Gastroesophageal sphincter (tissue), 4 donors: ENCODE measurements around the gene IKBKE. TPM values are rescaled to one million over a fixed set of nuclear protein-coding genes. Genes with fewer than 3 reads are reported as not detected.

Experiments
- ATAC-seq: fragments of 150-250 bp; one replicate; pipeline ENCODE4 v1.9.1; 2016; ENCODE audit warnings: mild to moderate bottlenecking, moderate library complexity
- H3K27ac ChIP-seq, 4 donors: fragments of 200-600 bp; sonication (generic) in 3 of 4; 1 replicate in 3 of 4; 2 replicates in 1 of 4; pipeline ENCODE4 v1.5.1; 2016 to 2019
- H3K27me3 ChIP-seq: fragments of 200-600 bp; sonication (generic); one replicate; pipeline ENCODE4 v1.5.1; 2019
- H3K36me3 ChIP-seq, 2 donors: fragments of 200-600 bp; sonication (generic); one replicate each; pipeline ENCODE4 v1.5.1; 2019; ENCODE audit warnings: control low read depth in 1 of 2
- H3K4me1 ChIP-seq, 3 donors: fragments of 200-600 bp; sonication (generic); 1 replicate in 2 of 3; 2 replicates in 1 of 3; pipeline ENCODE4 v1.5.1; 2016 to 2019; ENCODE audit warnings: control low read depth in 2 of 3
- H3K4me3 ChIP-seq, 2 donors: fragments of 200-600 bp; sonication (generic); one replicate each; pipeline ENCODE4 v1.5.1; 2019; ENCODE audit warnings: mild to moderate bottlenecking in 1 of 2, moderate library complexity in 1 of 2
- H3K9me3 ChIP-seq, 3 donors: fragments of 200-600 bp; sonication (generic); one replicate each; pipeline ENCODE4 v1.5.1; 2017 to 2019; ENCODE audit warnings: control low read depth in 2 of 3
- EP300 ChIP-seq: sonication (generic); formaldehyde crosslinking; IDR thresholded peaks from one replicate; pipeline ENCODE4 v1.6.1; 2017; ENCODE audit warnings: antibody characterized with exemption, mild to moderate bottlenecking
- POLR2A ChIP-seq, 2 donors: fragments of 450-650 bp; IDR thresholded peaks; one replicate each; pipeline ENCODE4 v1.6.1; 2017; ENCODE audit warnings: antibody characterized with exemption in 2 of 2, mild to moderate bottlenecking in 2 of 2, moderate library complexity in 1 of 2
- POLR2AphosphoS5 ChIP-seq: sonication (generic); formaldehyde crosslinking; IDR thresholded peaks from one replicate; pipeline ENCODE4 v1.6.1; 2017; ENCODE audit warnings: antibody characterized with exemption
- WGBS, 2 donors: methylation state at CpG; one replicate each; pipeline ENCODE4 v1.1.5; 2018; ENCODE audit warnings: low coverage in 1 of 2; 5-methylcytosine and 5-hydroxymethylcytosine counted together
- total RNA-seq, 4 donors: library from RNA; depleted of rRNA; stranded (reverse); fragments of >200 nt; gene quantifications; one replicate each; pipeline ENCODE4 v1.1.0, GENCODE V29; 2016
- TF ChIP-seq, protein P1 (sequence below), 4 experiments: fragments of 200-600 bp in 2 of 4; fragments of 450-650 bp in 2 of 4; sonication (generic) in 1 of 4; IDR thresholded peaks; one replicate each; pipeline ENCODE4 v1.5.1; 2017 to 2019; ENCODE audit warnings: antibody characterized with exemption in 4 of 4, mild to moderate bottlenecking in 2 of 4, moderate library complexity in 2 of 4

IKBKE gene
- total RNA-seq, 4 donors from 2014 or later = 2.2 to 3.9 (median 2.7) TPM

DNA sequence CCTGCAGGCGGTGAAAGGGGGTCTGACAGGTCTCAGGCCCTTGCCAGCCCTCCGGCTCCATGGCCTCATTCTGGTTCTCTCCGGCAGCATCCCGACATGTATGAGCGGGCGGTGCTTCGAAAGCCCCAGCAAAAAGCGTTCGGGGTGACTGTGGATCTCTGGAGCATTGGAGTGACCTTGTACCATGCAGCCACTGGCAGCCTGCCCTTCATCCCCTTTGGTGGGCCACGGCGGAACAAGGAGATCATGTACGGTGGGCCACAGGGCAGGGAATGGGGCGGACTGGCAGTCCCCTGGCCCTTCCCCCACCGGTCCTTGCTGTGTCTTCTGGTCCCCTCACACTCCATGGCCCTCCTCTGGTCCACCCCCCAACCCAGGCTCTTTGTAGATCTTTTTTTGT is 6.3 kb downstream of the IKBKE start:
- H3K27me3 ChIP-seq = no peaks in the 10 kb centered on the region
- whole genome bisulfite sequencing, 2 donors = 92% methylated on average over 2 of the region's 14 CpGs; no CpG with 5 or more reads in 1 of the 2 donors
- no peak for ATAC-seq
- peaks cover 0 to 15% (median 0%) of the 10 kb centered on the region in 3 donors for H3K4me1 ChIP-seq
- H3K27ac ChIP-seq = no peak overlapping the region
- no peak overlapping the region for H3K4me3 ChIP-seq
- H3K9me3 ChIP-seq = no peaks in the 10 kb centered on the region
- no peak for TF ChIP-seq POLR2A (IDR thresholded peaks at IDR 0.05)
- TF ChIP-seq, protein P1, sequence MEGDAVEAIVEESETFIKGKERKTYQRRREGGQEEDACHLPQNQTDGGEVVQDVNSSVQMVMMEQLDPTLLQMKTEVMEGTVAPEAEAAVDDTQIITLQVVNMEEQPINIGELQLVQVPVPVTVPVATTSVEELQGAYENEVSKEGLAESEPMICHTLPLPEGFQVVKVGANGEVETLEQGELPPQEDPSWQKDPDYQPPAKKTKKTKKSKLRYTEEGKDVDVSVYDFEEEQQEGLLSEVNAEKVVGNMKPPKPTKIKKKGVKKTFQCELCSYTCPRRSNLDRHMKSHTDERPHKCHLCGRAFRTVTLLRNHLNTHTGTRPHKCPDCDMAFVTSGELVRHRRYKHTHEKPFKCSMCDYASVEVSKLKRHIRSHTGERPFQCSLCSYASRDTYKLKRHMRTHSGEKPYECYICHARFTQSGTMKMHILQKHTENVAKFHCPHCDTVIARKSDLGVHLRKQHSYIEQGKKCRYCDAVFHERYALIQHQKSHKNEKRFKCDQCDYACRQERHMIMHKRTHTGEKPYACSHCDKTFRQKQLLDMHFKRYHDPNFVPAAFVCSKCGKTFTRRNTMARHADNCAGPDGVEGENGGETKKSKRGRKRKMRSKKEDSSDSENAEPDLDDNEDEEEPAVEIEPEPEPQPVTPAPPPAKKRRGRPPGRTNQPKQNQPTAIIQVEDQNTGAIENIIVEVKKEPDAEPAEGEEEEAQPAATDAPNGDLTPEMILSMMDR (IDR thresholded peaks at IDR 0.05) = no peak
- TF ChIP-seq EP300 = no peak
- no peak for TF ChIP-seq POLR2AphosphoS5
- H3K36me3 ChIP-seq = peaks cover 0 to 41% of the 10 kb centered on the region in 2 donors

- Histone ChIP-seq H3K4me3 (no peak overlapping the region), H3K4me1 (peaks cover 0 to 10% (median 0%) of the 10 kb centered on the region in 3 donors), H3K27me3 (no peaks in the 10 kb centered on the region), H3K27ac (no peak overlapping the region), H3K36me3 (peaks cover 0 to 41% of the 10 kb centered on the region in 2 donors), H3K9me3 (no peaks in the 10 kb centered on the region)
- TF ChIP-seq POLR2AphosphoS5 = no peak
- no peak for TF ChIP-seq EP300
- TF ChIP-seq, protein P1 (IDR thresholded peaks at IDR 0.05) = no peak
- no peak for TF ChIP-seq POLR2A (IDR thresholded peaks at IDR 0.05)
- WGBS, 2 donors = 100% methylated on average over 1 of the region's 5 CpGs; no CpG with 5 or more reads in 1 of the 2 donors
- no peak for ATAC-seq
These were observed 6.8 kb downstream of the IKBKE start for GRCh38 chr1:206477110-206477509.

- Histone ChIP-seq H3K9me3 (no peaks in the 10 kb centered on the region), H3K4me3 (no peak overlapping the region), H3K36me3 (peaks cover 0 to 41% of the 10 kb centered on the region in 2 donors), H3K27ac (no peak overlapping the region), H3K4me1 (peaks cover 0 to 3% (median 0%) of the 10 kb centered on the region in 3 donors), H3K27me3 (no peaks in the 10 kb centered on the region)
- no peak for ATAC-seq
- 100% methylated on average over 1 to 3 of the region's 21 CpGs for WGBS, 2 donors
- TF ChIP-seq POLR2A (IDR thresholded peaks at IDR 0.05) (no peak), EP300 (no peak), POLR2AphosphoS5 (no peak)
- TF ChIP-seq, protein P1 (IDR thresholded peaks at IDR 0.05) = no peak
These were observed 7.5 kb downstream of the IKBKE start for GRCh38 chr1:206477581-206478380.

GRCh38 chr1:206478746-206479145 is 8.5 kb downstream of the IKBKE start:
- Histone ChIP-seq H3K4me1 (no peaks in the 10 kb centered on the region), H3K9me3 (no peaks in the 10 kb centered on the region), H3K4me3 (no peak overlapping the region), H3K27me3 (no peaks in the 10 kb centered on the region), H3K36me3 (peaks cover 0 to 41% of the 10 kb centered on the region in 2 donors), H3K27ac (no peak overlapping the region)
- 67% methylated on average over 6 of the region's 11 CpGs; no CpG with 5 or more reads in 1 of the 2 donors for WGBS, 2 donors
- no peak for TF ChIP-seq POLR2AphosphoS5
- ATAC-seq = no peak

- no peaks in the 10 kb centered on the region for H3K9me3 ChIP-seq
- H3K27me3 ChIP-seq = no peaks in the 10 kb centered on the region
- TF ChIP-seq, protein P1 (IDR thresholded peaks at IDR 0.05) = peak in 3 of 4 experiments; percentile 74 to 82 (median 82)
- TF ChIP-seq POLR2AphosphoS5 = no peak
- 45 to 65% methylated on average over 5 of the region's 14 CpGs for WGBS, 2 donors
- peak; percentile 58 for ATAC-seq
- peaks cover 0 to 37% of the 10 kb centered on the region in 2 donors for H3K36me3 ChIP-seq
- H3K27ac ChIP-seq = no peak overlapping the region
- H3K4me3 ChIP-seq = no peak overlapping the region
- H3K4me1 ChIP-seq = no peaks in the 10 kb centered on the region
These were observed 9.2 kb downstream of the IKBKE start for GRCh38 chr1:206479183-206480125.
